HuH-7.5 (cell line): ENCODE results near the gene FRMD3.

ENCODE experiments used
- DNase-seq: peaks from one replicate; pipeline ENCODE4 v3.0.0; 2011; ENCODE audit warnings: low spot score

FRMD3 gene

GRCh38 chr9:83432877-83433550 is 105.2 kb downstream of the FRMD3 start:
- no peak for DNase-seq

DNA sequence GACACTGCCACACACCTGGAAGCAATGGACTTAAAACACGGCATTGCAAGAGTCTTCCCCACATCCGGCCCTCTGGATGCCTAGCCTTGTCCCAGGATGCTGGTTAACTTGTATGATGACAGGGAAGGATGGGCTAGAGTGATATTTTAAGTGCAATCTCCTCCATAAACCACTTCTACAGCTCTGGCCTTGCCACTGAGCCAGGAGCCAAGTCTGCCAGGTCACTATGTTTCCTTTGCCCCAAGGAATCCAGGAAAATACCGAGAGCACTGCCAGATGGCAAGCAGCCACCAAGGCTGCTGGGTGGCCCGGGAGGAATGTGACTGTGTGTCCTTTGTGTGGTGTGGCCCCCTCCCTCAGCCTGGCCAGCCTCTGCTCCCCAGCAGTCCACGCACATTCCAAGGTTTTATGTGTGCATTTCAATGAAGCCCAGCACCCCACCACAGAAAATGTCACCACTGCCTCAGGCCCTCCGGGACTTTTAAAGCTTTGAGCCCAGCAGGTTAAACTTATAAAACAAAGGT is 106.0 kb downstream of the FRMD3 start:
- peak; percentile 23 for DNase-seq

- no peak for DNase-seq
Measured at GRCh38 chr9:83431101-83432060, 106.8 kb downstream of the FRMD3 start.

GRCh38 chr9:83430681-83431080 is 107.5 kb downstream of the FRMD3 start:
- DNase-seq = no peak

GRCh38 chr9:83429229-83429628 is 109.0 kb downstream of the FRMD3 start:
- no peak for DNase-seq

DNA sequence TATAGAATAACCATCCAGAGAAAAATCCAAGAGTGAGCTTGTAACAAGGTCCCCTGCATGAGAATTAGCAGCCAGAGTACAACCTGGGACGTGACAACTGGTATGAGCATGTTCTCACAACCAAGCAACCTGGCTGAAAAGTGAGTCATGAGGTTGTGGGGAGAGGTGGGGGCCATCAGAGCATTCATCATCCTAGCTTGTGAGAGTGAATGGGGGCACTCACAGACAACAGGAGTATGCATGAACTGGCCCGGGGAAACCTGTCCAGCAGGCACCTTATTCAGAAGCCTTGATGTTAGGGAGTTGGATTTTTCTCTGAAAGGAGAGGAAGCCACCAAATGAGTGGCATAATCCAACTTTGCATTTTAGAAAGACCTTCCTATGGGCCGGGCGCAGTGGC is 113.0 kb downstream of the FRMD3 start:
- DNase-seq = no peak

DNA sequence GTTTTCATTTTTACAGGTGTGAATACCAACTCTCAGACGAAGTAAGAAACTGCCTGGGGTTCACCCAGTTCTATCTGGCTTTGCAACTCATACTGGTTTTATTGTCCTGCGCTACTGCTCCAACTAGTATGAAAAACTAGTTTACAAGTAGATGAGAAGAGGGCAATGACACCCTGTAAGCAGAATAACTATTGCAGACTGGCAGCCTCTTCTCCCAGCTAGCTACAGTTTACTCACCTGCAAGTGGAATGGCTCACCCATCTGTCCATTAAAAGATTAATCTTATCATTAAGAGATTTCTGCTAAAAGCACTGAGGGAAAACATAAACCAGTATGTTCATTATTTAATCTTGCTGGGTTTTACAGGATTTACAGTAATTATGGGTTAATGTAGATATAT is 113.4 kb downstream of the FRMD3 start:
- DNase-seq = no peak

DNA sequence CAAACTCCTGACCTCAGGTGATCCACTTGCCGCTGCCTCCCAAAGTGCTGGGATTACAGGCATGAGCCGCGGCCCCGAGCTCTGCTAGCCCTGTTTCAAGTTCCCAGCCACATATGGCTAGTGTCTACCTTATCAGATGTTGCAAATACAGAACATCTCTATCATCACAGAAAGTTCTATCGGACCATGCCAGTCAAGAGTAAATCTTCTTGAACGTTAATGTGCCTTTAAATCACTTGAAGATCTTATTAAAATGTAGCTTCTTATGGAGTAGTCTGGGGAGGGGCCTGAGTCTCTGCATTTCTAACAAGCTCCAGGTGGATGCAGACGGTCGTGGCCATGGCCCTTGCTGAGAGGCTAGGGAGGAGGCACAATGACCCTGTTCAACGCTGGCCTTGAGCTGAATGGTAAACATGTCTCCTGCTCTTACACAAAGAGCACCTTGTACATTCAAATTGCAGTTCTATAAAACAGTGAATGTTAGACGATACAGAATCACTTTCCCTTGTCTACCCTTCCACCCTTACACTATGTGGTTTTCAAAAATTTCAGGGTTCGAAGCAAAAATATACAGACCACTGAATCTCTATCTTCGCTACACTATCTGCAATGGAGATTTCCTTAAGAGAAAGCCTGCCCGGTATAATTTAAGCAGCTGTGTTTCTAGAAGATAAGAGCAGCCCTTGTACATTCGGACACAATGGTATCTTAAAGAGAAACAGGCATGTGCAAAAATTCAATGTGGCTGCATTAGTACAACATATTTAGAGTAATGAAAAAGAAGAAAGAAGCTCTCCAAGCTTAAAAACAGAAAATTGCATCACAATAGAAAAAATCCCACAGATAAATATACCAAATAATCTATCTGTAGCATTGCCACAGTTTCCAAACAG is 114.1 kb downstream of the FRMD3 start:
- peak; percentile 34 for DNase-seq

DNA sequence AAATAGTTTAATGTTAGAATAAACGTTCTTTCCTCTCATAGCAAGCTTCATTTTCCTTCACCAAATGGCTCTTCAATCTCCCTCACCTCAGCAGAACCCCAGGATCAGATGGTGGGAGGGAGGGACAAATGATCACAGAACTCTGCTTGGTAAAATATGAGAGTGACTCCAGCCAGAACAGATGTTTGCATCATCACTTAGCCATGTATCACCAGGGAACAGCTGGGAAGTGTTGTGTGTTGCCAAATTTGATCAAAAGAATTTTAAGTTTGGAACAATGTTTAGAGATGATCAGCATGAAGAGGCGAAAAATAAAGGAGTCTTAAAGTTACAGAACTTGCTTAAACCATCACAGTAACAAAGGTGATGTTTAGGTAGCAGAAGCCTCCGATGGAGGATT is 115.7 kb downstream of the FRMD3 start:
- no peak for DNase-seq

DNA sequence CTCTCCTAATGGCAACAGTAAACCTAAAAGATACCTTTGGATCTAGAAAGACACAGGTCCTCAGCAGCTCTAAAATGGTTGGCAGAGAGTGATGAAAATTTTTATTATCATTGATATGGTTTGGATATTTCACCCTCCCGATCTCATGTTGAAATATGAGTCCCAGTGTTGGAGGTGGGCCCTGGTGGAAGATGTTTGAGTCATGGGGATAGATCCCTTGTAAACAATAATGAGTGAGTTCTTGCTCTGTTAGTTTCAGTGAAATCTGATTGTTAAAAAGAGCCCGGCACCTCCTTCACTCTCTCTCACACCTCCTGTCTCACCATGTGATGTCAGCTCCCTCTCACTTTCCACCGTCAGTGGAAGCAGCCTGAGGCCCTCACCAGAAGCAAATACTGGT is 117.7 kb downstream of the FRMD3 start:
- no peak for DNase-seq

GRCh38 chr9:83419961-83420360 is 118.2 kb downstream of the FRMD3 start:
- DNase-seq = no peak

- DNase-seq = no peak
Measured at GRCh38 chr9:83418283-83418682, 119.9 kb downstream of the FRMD3 start.

- DNase-seq = no peak
Measured at GRCh38 chr9:83413367-83413766, 124.8 kb downstream of the FRMD3 start.

- no peak for DNase-seq
Measured at GRCh38 chr9:83410701-83411100, 127.5 kb downstream of the FRMD3 start.

GRCh38 chr9:83406921-83407320 is 131.3 kb downstream of the FRMD3 start:
- DNase-seq = no peak

DNA sequence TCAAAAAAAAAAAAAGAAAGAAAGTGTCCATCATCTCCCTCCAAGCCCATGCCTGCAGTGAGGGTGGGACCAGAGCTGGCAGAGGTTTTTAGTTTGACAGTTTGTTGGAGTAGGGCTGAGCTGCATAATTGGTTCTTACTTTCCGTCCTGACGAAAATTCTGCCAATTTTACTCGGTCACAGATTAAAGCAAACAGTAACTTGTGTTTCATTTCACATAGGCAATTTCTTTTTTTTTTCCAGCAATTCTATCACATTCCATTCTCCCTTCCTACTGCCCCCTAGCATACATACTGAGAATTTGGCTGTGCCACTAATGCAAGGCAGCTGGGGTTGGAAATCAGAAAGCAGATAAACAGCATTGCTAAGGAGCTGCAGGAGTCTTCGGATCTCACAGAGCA is 132.4 kb downstream of the FRMD3 start:
- DNase-seq = no peak

GRCh38 chr9:83403527-83404238 is 134.5 kb downstream of the FRMD3 start:
- DNase-seq = no peak

- DNase-seq = no peak
Measured at GRCh38 chr9:83401328-83401900, 136.8 kb downstream of the FRMD3 start.

- DNase-seq = no peak
Measured at GRCh38 chr9:83396813-83397212, 141.4 kb downstream of the FRMD3 start.

GRCh38 chr9:83396342-83396741 is 141.9 kb downstream of the FRMD3 start:
- no peak for DNase-seq

DNA sequence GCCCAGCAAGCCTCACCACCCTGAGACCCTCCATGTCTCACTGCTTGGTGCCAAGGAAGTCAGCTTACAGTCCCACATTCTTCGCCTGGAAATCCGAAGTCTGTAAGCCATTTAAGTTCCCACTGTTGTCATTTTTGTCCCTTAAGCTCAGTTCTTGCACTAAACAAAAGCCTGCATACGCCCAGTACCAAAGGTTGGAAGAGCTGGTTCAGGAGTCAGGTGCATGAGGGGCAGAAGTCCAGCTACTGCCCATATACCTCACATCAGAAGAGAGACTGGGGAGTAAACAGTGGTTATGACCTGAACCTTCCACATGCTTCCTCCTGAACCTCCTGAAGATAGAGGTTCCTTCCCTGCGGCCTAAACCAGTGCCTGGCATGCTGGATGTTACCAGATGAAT is 146.0 kb downstream of the FRMD3 start:
- DNase-seq = no peak
